SU-DHL-6 (cell line): ENCODE results near the gene TP53I13.

ENCODE experiments used
- H2AFZ ChIP-seq: fragments of 200-600 bp; sonication (generic); 2 replicates; pipeline ENCODE4 v1.6.1; 2014; ENCODE audit warnings: low read depth, mild to moderate bottlenecking, moderate library complexity, mixed read lengths, antibody characterized with exemption, low read length; ENCODE audit not compliant: severe bottlenecking
- H3F3A ChIP-seq: fragments of 200-600 bp; shearing (Covaris generic); 2 replicates; pipeline ENCODE4 v1.6.0; 2016; ENCODE audit warnings: antibody characterized with exemption, mild to moderate bottlenecking; ENCODE audit not compliant: insufficient read depth
- H3K27ac ChIP-seq: fragments of 200-600 bp; sonication (generic); 2 replicates; pipeline ENCODE4 v1.5.1; 2016; ENCODE audit warnings: low read depth, mild to moderate bottlenecking, low read length, moderate library complexity, mixed read lengths
- H3K27me3 ChIP-seq: fragments of 200-600 bp; sonication (generic), shearing (Covaris generic); 2 replicates; pipeline ENCODE4 v1.6.0; 2014; ENCODE audit warnings: mild to moderate bottlenecking, low read length
- H3K36me3 ChIP-seq: fragments of 200-600 bp; sonication (generic); 2 replicates; pipeline ENCODE4 v1.6.1; 2014; ENCODE audit warnings: mild to moderate bottlenecking, low read length, mixed read lengths
- H3K4me2 ChIP-seq: fragments of 300-600, 200-600 bp; shearing (Covaris generic), sonication (generic); 2 replicates; pipeline ENCODE4 v1.6.0; 2014; ENCODE audit warnings: low read length, low read depth, mild to moderate bottlenecking; ENCODE audit not compliant: poor library complexity, severe bottlenecking
- H3K4me3 ChIP-seq: fragments of 200-600 bp; sonication (generic); 2 replicates; pipeline ENCODE4 v1.5.1; 2014; ENCODE audit warnings: antibody characterized with exemption, low read length, mild to moderate bottlenecking, mixed read lengths; ENCODE audit not compliant: insufficient read depth, poor library complexity, severe bottlenecking
- H3K79me2 ChIP-seq: fragments of 200-600 bp; sonication (generic); 2 replicates; pipeline ENCODE4 v1.6.1; 2014; ENCODE audit warnings: mild to moderate bottlenecking, low read length, moderate library complexity; ENCODE audit not compliant: insufficient read depth
- H3K9ac ChIP-seq: fragments of 200-600 bp; sonication (generic); 2 replicates; pipeline ENCODE4 v1.7.0; 2014; ENCODE audit warnings: mild to moderate bottlenecking, low read length
- H3K9me2 ChIP-seq: fragments of 200-600 bp; sonication (generic); replicated peaks from 2 replicates; pipeline ENCODE4 v1.6.1; 2014; ENCODE audit warnings: low read length; ENCODE audit not compliant: insufficient read depth
- H3K9me3 ChIP-seq: fragments of 200-600 bp; sonication (generic); 2 replicates; pipeline ENCODE4 v1.6.1; 2014; ENCODE audit warnings: low read length, mixed read lengths; ENCODE audit not compliant: insufficient read depth
- H4K20me1 ChIP-seq: fragments of 200-600 bp; sonication (generic); 2 replicates; pipeline ENCODE4 v1.6.1; 2014; ENCODE audit warnings: low read depth, mild to moderate bottlenecking, antibody characterized with exemption, low read length, moderate library complexity, mixed read lengths
- CTCF ChIP-seq: fragments of 200-600 bp; sonication (generic); IDR thresholded peaks from one replicate; pipeline ENCODE4 v1.5.1; 2017; ENCODE audit warnings: antibody characterized with exemption, mild to moderate bottlenecking, low read length, moderate library complexity; ENCODE audit not compliant: insufficient read depth, poor library complexity, severe bottlenecking
- EZH2phosphoT487 ChIP-seq: fragments of 200-600 bp; sonication (generic), shearing (Covaris generic); conservative IDR thresholded peaks from 2 replicates; pipeline ENCODE4 v1.6.1; 2018; ENCODE audit warnings: mild to moderate bottlenecking, antibody characterized with exemption, low read length, moderate library complexity, mixed read lengths

The TP53I13 gene

GRCh38 chr17:29533976-29534375 lies 34.5 kb upstream of the TP53I13 start:
- Histone ChIP-seq H3K4me3 (no peak overlapping the region), H3F3A (no peaks in the 10 kb centered on the region; the same call in 1 of the 2 replicates), H3K27ac (no peak overlapping the region), H3K9ac (no peak overlapping the region), H3K9me2 (no peaks in the 10 kb centered on the region), H4K20me1 (no peaks in the 10 kb centered on the region), H3K36me3 (peaks cover 23% of the 10 kb centered on the region; the same call in 1 of the 2 replicates), H3K9me3 (no peaks in the 10 kb centered on the region), H2AFZ (no peak overlapping the region), H3K4me2 (no peak overlapping the region), H3K79me2 (no peaks in the 10 kb centered on the region), H3K27me3 (no peaks in the 10 kb centered on the region)
- TF ChIP-seq CTCF (no peak), EZH2phosphoT487 (no peak)

- no peaks in the 10 kb centered on the region for H3K9me2 ChIP-seq
- no peak overlapping the region for H3K4me2 ChIP-seq
- H3K79me2 ChIP-seq, result no peaks in the 10 kb centered on the region
- H4K20me1 ChIP-seq, result no peaks in the 10 kb centered on the region
- TF ChIP-seq CTCF, result no peak
- TF ChIP-seq EZH2phosphoT487, result no peak
- no peak overlapping the region for H2AFZ ChIP-seq
- H3K4me3 ChIP-seq, result no peak overlapping the region
- no peak overlapping the region for H3K27ac ChIP-seq
- peaks cover 6% of the 10 kb centered on the region for H3K36me3 ChIP-seq
- H3K9me3 ChIP-seq, result no peaks in the 10 kb centered on the region
- no peaks in the 10 kb centered on the region for H3F3A ChIP-seq
- H3K9ac ChIP-seq, result no peak overlapping the region
- H3K27me3 ChIP-seq, result no peaks in the 10 kb centered on the region
Measured at GRCh38 chr17:29544066-29544465, 24.4 kb upstream of the TP53I13 start.

GRCh38 chr17:29546085-29546484 lies 22.4 kb upstream of the TP53I13 start:
- TF ChIP-seq EZH2phosphoT487 (no peak), CTCF (no peak)
- H3K27ac ChIP-seq, result no peak overlapping the region

More at GRCh38 chr17:29546085-29546484, 22.4 kb upstream of the TP53I13 start:
- H3K9ac ChIP-seq, result no peak overlapping the region
- peaks cover 6% of the 10 kb centered on the region for H3K36me3 ChIP-seq
- H3K9me3 ChIP-seq, result no peaks in the 10 kb centered on the region
- H3F3A ChIP-seq, result 0 out of 2 replicates have a peak, but pooled peaks cover under 1% of the 10 kb centered on the region
- H3K9me2 ChIP-seq, result no peaks in the 10 kb centered on the region
- H3K4me3 ChIP-seq, result no peak overlapping the region
- H3K27me3 ChIP-seq, result no peaks in the 10 kb centered on the region
- H3K4me2 ChIP-seq, result no peak overlapping the region
- no peaks in the 10 kb centered on the region for H3K79me2 ChIP-seq
- H2AFZ ChIP-seq, result no peak overlapping the region
- H4K20me1 ChIP-seq, result no peaks in the 10 kb centered on the region
